Measurements from ENCODE around the gene FBXL16. TPM values are rescaled to one million over a fixed set of nuclear protein-coding genes. Genes with fewer than 3 reads are reported as not detected.
"Not testable (repeated sequence)": the region's sequence is repeated elsewhere in the genome, so short reads cannot be mapped to it uniquely, and the experiment has no call there.

The FBXL16 gene
- 0.30 TPM for total RNA-seq

GRCh38 chr16:705431-706188 is at the start of gene FBXL16:
Gene FBXL16, minus strand, starts transcription at chr16:705801. Its CDS starts 8,396 bp downstream, at chr16:697405.
- no peak for DNase-seq (ENCODE audit: low spot score)
- ATAC-seq: no peak

- ATAC-seq: no peak
- no peak for DNase-seq (ENCODE audit: low spot score)
Observed at GRCh38 chr16:754656-755055, 49.1 kb upstream of the FBXL16 start.

- not testable (repeated sequence) for DNase-seq (ENCODE audit: low spot score); ATAC-seq
Observed at GRCh38 chr16:754121-754607, 48.6 kb upstream of the FBXL16 start.

- ATAC-seq (no peak), DNase-seq (ENCODE audit: low spot score) (no peak)
Observed at GRCh38 chr16:752007-752312, 46.4 kb upstream of the FBXL16 start.

- DNase-seq (ENCODE audit: low spot score) (no peak), ATAC-seq (peak; percentile 44)
Observed at GRCh38 chr16:751152-752006, 45.8 kb upstream of the FBXL16 start.

GRCh38 chr16:750485-750884 is 44.9 kb upstream of the FBXL16 start:
- no peak for ATAC-seq
- no peak for DNase-seq (ENCODE audit: low spot score)

- ATAC-seq (no peak), DNase-seq (ENCODE audit: low spot score) (no peak)
Observed at GRCh38 chr16:749010-749409, 43.4 kb upstream of the FBXL16 start.

- DNase-seq (ENCODE audit: low spot score) (no peak), ATAC-seq (no peak)
Observed at GRCh38 chr16:747978-748746, 42.6 kb upstream of the FBXL16 start.

GRCh38 chr16:746637-747036 is 41.0 kb upstream of the FBXL16 start:
- ATAC-seq (no peak), DNase-seq (ENCODE audit: low spot score) (no peak)

GRCh38 chr16:745739-746138 is 40.1 kb upstream of the FBXL16 start:
- DNase-seq (ENCODE audit: low spot score) (no peak), ATAC-seq (no peak)

- DNase-seq (ENCODE audit: low spot score) (no peak), ATAC-seq (no peak)
Observed at GRCh38 chr16:743794-744500, 38.3 kb upstream of the FBXL16 start.

GRCh38 chr16:742894-743293 is 37.3 kb upstream of the FBXL16 start:
- DNase-seq (ENCODE audit: low spot score); ATAC-seq: not testable (repeated sequence)

- DNase-seq (ENCODE audit: low spot score) (no peak), ATAC-seq (no peak)
Observed at GRCh38 chr16:741986-742629, 36.5 kb upstream of the FBXL16 start.

GRCh38 chr16:740764-741505 is 35.3 kb upstream of the FBXL16 start, which contains the start of gene CIAO3:
Gene CIAO3, minus strand, starts transcription at chr16:740997. Its CDS starts 12 bp downstream, at chr16:740985.
- DNase-seq (ENCODE audit: low spot score) (peak; percentile 91), ATAC-seq (peak; percentile 95)

- ATAC-seq: peak; percentile 29
- DNase-seq (ENCODE audit: low spot score): no peak
Observed at GRCh38 chr16:740459-740763, 34.8 kb upstream of the FBXL16 start.

GRCh38 chr16:739560-740458 is 34.2 kb upstream of the FBXL16 start:
- DNase-seq (ENCODE audit: low spot score) (no peak), ATAC-seq (peak; percentile 11)

GRCh38 chr16:736936-737481 is 31.4 kb upstream of the FBXL16 start:
- no peak for DNase-seq (ENCODE audit: low spot score)
- ATAC-seq: no peak

- DNase-seq (ENCODE audit: low spot score) (no peak), ATAC-seq (no peak)
Observed at GRCh38 chr16:735982-736453, 30.4 kb upstream of the FBXL16 start.

Data from left lobe of liver (tissue), 2 donors.